Activated T-helper 1 cell treated with anti-CD3 and anti-CD28 coated beads, Interleukin-2, amount 50 U/mL, for 16 hours (primary cell): ENCODE results near the gene RND3.

Experiments used
- DNase-seq, 2 donors: peaks; one replicate each; pipeline ENCODE4 v3.0.0-alpha.2; 2020; ENCODE audit warnings: low read depth in 1 of 2, low spot score in 1 of 2

RND3 gene

DNA sequence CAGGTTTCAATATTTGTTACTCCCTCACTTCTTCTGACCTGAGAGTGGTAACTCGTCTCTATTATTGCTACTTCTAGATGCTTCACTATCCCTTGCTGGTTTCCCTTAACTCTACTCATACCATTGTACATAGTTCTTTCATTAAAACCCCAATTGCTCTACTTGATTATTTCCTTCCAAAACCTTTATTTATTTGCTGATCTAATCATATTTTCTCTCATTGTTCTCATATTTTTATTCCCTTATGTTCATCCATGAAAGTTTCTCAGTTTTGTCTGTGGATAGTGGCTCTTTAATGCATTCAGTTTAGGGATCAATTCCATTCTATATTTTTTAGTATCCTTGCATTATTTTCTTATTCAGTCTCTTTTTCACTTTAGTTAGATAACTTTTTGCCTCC, 42.1 kb downstream of the RND3 start:
- no peak for DNase-seq

GRCh38 chr2:150442484-150442883, 45.0 kb downstream of the RND3 start:
- no peak for DNase-seq

- no peak for DNase-seq
Observed at GRCh38 chr2:150441784-150442183, 45.7 kb downstream of the RND3 start.

DNA sequence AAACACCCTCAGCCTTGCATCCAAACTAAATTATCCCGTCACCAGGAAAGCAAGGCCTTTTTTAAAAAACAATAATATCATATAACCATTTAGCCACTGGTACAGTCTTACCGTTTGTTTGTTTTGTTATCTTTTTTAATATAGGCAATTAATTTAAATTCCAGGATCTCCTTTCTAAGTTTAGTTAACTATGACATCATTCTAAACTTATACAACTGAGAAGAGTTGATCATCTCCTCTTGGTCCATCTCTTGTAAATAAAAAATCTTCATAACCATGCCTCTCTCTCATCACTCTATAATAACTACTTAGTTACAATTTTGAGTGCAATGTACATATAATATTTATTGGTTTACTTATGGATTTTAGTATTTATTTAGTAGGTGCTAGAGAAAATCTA, 46.2 kb downstream of the RND3 start:
- no peak for DNase-seq

GRCh38 chr2:150438654-150439053, 48.8 kb downstream of the RND3 start:
- no peak for DNase-seq

DNA sequence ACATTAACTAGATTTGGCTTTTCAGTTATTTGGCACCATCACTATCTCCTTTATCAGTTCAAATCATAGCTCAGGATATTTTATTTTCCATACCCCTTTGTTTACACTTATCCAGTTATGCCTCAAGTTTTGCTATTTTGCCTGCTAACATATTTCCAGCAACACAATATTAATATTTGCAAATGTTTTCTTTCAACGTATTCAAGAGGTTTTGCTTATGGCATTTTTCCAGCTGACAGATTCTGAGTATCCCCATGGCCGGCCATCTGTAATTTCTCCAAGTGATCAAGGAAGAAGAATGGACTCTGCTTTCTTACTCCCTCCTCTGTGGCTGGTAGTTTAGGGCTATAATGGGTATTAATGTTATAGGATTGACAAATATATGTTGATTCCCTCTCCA, 49.4 kb downstream of the RND3 start:
- DNase-seq = no peak

DNA sequence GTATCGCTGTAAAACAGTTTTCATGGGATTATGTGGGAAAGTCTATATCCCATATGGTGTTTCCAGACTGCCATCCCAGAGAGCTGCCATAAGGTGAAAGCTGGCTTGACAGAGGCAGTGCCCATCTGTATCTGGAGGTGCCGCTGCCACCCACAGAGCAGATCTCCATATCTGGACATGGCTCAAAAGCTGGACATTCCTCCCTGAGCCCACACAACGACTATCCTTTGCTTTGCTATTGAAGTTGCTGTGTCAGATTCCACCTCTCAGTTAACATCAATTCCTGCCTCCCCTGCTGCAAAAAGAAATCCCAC, 55.2 kb downstream of the RND3 start:
- no peak for DNase-seq

- no peak for DNase-seq
Observed at GRCh38 chr2:150431561-150432311, 55.7 kb downstream of the RND3 start.

DNA sequence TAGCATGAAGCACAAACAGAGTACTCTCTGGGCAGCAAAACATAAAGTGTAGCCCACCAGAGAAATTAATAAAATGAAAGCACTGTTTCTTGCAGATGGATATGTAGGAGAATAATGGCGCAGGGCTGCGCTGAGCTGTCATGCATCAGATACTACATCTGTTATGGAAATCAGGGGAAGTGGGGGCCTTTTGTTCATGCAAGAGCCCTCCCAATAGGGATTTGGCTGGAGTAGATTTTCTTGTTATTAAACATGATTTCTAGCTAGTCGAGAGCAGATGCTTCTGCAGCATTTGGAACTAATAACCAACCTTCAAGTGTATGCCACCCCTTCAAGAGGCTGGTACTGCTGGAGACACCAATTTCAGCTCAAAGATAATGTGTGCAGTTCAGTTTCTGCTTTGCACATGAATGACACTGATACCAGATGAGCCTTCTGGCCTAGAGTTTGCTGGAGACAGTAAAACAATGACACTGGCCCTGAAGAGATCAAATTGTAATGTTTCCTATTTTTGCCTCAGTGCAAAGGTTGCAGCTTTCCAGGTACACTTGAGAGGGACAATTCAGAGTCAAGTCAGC, 58.0 kb downstream of the RND3 start:
- DNase-seq = no peak

GRCh38 chr2:150428641-150429040, 58.8 kb downstream of the RND3 start:
- no peak for DNase-seq

DNA sequence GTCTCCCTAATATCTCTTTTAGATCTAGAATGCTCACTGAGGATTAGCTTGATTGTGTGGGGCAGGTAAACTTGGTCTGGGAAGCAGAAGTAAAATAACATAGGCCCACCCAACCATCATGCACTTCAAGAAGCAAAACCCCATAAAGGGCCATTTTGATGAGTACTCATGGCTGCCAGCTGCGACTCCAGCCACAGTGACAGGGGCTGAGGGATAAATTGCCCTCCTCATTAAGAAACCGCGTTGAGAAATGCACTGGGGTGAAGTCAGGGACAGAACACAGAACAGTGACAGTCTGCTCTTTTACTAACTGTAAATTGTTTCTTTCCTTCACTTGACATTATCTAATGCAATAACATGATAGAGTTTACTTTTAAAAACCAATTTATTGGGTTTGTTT, 60.2 kb downstream of the RND3 start:
- DNase-seq = no peak

DNA sequence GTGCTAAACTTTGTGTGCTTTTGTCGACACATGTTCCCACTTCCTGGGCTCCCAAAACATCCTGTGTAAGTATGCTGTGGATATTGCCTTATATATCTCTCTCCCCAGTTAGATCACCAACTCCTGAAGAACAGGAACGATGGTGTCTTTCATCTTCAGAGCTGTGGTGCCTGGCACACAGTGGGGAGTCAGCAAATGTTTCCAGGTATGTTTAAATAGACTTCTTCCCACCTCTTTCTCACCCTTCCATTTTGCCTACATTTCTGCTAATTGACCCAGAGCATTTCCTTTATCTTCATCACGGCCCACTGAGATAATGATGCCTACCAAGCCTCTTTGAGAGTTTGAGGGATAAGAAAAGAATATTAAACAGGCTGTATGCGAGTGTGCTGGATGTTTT, 60.7 kb downstream of the RND3 start:
- no peak for DNase-seq

DNA sequence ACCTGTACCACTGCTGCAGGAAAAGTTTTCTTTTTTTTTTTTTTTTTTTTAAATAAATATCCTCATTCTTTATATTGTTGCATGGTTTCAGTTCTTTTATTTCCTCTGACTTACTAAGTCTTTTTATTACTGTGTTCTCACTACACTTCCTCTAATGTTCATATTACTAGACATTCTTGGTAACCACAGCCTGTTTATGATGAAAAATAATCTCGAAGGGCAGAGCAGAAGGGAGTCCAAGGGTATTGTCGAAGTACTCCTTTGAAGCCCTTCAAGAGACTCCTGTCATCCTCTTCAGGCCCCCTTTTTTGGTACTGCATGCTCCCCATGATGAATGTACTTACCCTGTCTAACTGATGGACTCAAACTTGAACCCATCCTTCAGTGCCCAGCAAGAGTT, 61.2 kb downstream of the RND3 start:
- no peak for DNase-seq

- no peak for DNase-seq
Observed at GRCh38 chr2:150425121-150425955, 62.1 kb downstream of the RND3 start.

DNA sequence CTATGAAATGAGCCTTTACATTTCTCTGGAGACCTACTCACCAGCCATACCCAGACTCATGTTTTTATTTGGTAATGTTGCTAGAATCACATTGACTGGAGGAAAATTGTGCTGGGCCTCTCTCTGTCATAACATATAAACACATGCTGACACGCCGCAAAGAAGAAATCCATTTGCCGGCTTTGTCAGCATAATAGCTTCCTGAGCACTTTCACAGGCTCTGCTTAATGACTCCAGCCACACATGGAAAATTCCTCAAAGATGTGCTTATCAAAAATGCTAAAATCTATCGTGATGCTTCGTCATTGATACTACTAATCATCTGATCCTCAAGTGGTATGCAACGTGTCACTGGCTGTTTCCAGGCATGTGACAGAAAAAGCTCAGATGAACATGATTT, 63.1 kb downstream of the RND3 start:
- DNase-seq = no peak

DNA sequence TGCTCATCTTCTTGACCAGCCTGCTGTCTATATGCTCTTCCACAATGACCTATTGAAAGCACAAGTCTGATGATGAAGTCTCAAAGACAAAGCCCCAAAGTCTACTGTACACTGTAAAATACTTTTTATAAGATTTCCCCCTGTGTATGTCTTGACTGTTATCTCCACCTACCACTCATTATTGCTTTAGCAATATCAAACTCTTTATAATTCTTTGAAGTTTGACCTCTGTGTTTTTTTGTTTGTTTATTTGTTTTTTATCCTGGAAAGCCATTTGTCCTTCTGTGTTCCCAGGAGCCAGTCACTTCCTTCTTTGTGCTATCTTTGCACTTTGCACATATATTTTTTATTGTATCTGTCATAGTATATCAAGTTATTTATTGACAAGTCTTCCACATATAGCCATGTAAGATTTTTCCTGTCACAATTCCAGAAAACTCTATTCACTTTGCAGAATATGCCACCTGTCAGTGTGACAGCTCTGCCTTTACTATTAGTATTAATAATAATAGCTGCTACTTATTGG, 66.3 kb downstream of the RND3 start:
- no peak for DNase-seq

- no peak for DNase-seq
Observed at GRCh38 chr2:150418916-150419315, 68.6 kb downstream of the RND3 start.
